CD4-positive, alpha-beta T cell treated with Interleukin-17A for 4 hours (primary cell): ENCODE results near the gene EHBP1.

Experiments
- DNase-seq: peaks from one replicate; pipeline ENCODE4 v3.0.0-alpha.2; 2020; ENCODE audit warnings: mixed read lengths

EHBP1 gene

GRCh38 chr2:63092857-63093256 lies 387.3 kb downstream of the EHBP1 start:
- DNase-seq: no peak

- DNase-seq: no peak
Observed at GRCh38 chr2:63093502-63093901, 388.0 kb downstream of the EHBP1 start.
